Neural cell (in vitro differentiated cells): Measurements from ENCODE around the gene ABHD17B. TPM values are rescaled to one million over a fixed set of nuclear protein-coding genes. Genes with fewer than 3 reads are reported as not detected.

ENCODE experiments used
- H2AFZ ChIP-seq: fragments of 200-600, 300-800 bp; sonication (generic), shearing (Covaris generic); 2 replicates; pipeline ENCODE4 v1.6.0; 2014; ENCODE audit warnings: low read depth, mild to moderate bottlenecking, antibody characterized with exemption, low read length, moderate library complexity
- H3F3A ChIP-seq: fragments of 200-600 bp; shearing (Covaris generic); 2 replicates; pipeline ENCODE4 v1.6.1; 2016; ENCODE audit warnings: mild to moderate bottlenecking, moderate library complexity, mixed read lengths, antibody characterized with exemption, low read length; ENCODE audit not compliant: insufficient read depth, poor library complexity, severe bottlenecking
- H3K27ac ChIP-seq: fragments of 200-600, 300-800 bp; sonication (generic), shearing (Covaris generic); 2 replicates; pipeline ENCODE4 v1.5.1; 2014; ENCODE audit warnings: mild to moderate bottlenecking, low read length, moderate library complexity
- H3K27me3 ChIP-seq: fragments of 300-800, 200-600 bp; sonication (generic), shearing (Covaris generic); 2 replicates; pipeline ENCODE4 v1.6.0; 2014; ENCODE audit warnings: mild to moderate bottlenecking, low read depth, low read length, moderate library complexity; ENCODE audit not compliant: insufficient read depth
- H3K36me3 ChIP-seq: fragments of 300-800, 200-600 bp; sonication (generic), shearing (Covaris generic); 2 replicates; pipeline ENCODE4 v1.5.1; 2014; ENCODE audit warnings: mild to moderate bottlenecking, antibody characterized with exemption, low read length, moderate library complexity; ENCODE audit not compliant: insufficient read depth
- H3K4me2 ChIP-seq: fragments of 300-800, 200-600 bp; sonication (generic), shearing (Covaris generic); 2 replicates; pipeline ENCODE4 v1.6.0; 2014; ENCODE audit warnings: mild to moderate bottlenecking, low read length
- H3K4me3 ChIP-seq: fragments of 300-800, 200-600 bp; sonication (generic), shearing (Covaris generic); 2 replicates; pipeline ENCODE4 v1.5.1; 2014; ENCODE audit warnings: mild to moderate bottlenecking, low read length, moderate library complexity
- H3K79me2 ChIP-seq: fragments of 200-600 bp; shearing (Covaris generic); replicated peaks from 2 replicates; pipeline ENCODE4 v1.6.0; 2014; ENCODE audit warnings: mild to moderate bottlenecking, low read length, moderate library complexity; ENCODE audit not compliant: insufficient read depth
- H3K9ac ChIP-seq: fragments of 300-800, 200-600 bp; sonication (generic), shearing (Covaris generic); 2 replicates; pipeline ENCODE4 v1.6.1; 2016; ENCODE audit warnings: mild to moderate bottlenecking, low read length, mixed read lengths
- H3K9me2 ChIP-seq: fragments of 200-600 bp; shearing (Covaris generic); 2 replicates; pipeline ENCODE4 v1.6.1; 2016; ENCODE audit warnings: mild to moderate bottlenecking, low read length, mixed read lengths; ENCODE audit not compliant: insufficient read depth
- H3K9me3 ChIP-seq: fragments of 200-600, 300-800 bp; sonication (generic), shearing (Covaris generic); 2 replicates; pipeline ENCODE4 v1.6.1; 2016; ENCODE audit warnings: mild to moderate bottlenecking, mixed run types, low read length, moderate library complexity, mixed read lengths
- H4K20me1 ChIP-seq: fragments of 200-600 bp; shearing (Covaris generic); 2 replicates; pipeline ENCODE4 v1.6.1; 2016; ENCODE audit warnings: mild to moderate bottlenecking, mixed run types; ENCODE audit not compliant: insufficient read depth
- EP300 ChIP-seq: fragments of 450-650 bp; conservative IDR thresholded peaks from 2 replicates; pipeline ENCODE4 v1.6.1; 2014; ENCODE audit warnings: antibody characterized with exemption, mild to moderate bottlenecking, moderate library complexity; ENCODE audit not compliant: poor library complexity, severe bottlenecking
- EZH2 ChIP-seq: fragments of 200-600, 300-800 bp; shearing (Covaris generic), sonication (generic); IDR thresholded peaks from 2 replicates; pipeline ENCODE4 v1.6.1; 2014; ENCODE audit warnings: antibody characterized with exemption, low read length, borderline replicate concordance, mild to moderate bottlenecking; ENCODE audit not compliant: insufficient read depth, poor library complexity, severe bottlenecking
- MXI1 ChIP-seq: fragments of 450-650 bp; conservative IDR thresholded peaks from 2 replicates; pipeline ENCODE4 v1.6.1; 2014; ENCODE audit warnings: antibody characterized with exemption, mild to moderate bottlenecking; ENCODE audit not compliant: poor library complexity, severe bottlenecking
- POLR2AphosphoS5 ChIP-seq: IDR thresholded peaks from 2 replicates; pipeline ENCODE4 v1.6.1; 2012
- RAD21 ChIP-seq: fragments of 450-650 bp; conservative IDR thresholded peaks from 2 replicates; pipeline ENCODE4 v1.6.1; 2014; ENCODE audit warnings: antibody characterized with exemption, mild to moderate bottlenecking, moderate library complexity
- SMC3 ChIP-seq: fragments of 450-650 bp; conservative IDR thresholded peaks from 2 replicates; pipeline ENCODE4 v1.6.1; 2014; ENCODE audit warnings: antibody characterized with exemption, mild to moderate bottlenecking, moderate library complexity; ENCODE audit not compliant: poor library complexity
- TAF1 ChIP-seq: IDR thresholded peaks from 2 replicates; pipeline ENCODE4 v1.6.1; 2012; ENCODE audit warnings: low read depth
- polyA plus RNA-seq: library from polyadenylated mRNA; depleted of rRNA; stranded (reverse); fragments of >200 nt; gene quantifications from 2 replicates; pipeline ENCODE4 v1.2.3, GENCODE V29; 2014
- TF ChIP-seq, protein P1 (sequence below): IDR thresholded peaks from 2 replicates; pipeline ENCODE4 v1.6.1; 2012; ENCODE audit warnings: borderline replicate concordance
- TF ChIP-seq, protein P2 (sequence below): fragments of 450-650 bp; IDR thresholded peaks from 2 replicates; pipeline ENCODE4 v1.5.1; 2014; ENCODE audit warnings: antibody characterized with exemption, mild to moderate bottlenecking, moderate library complexity; ENCODE audit not compliant: poor library complexity, severe bottlenecking

The ABHD17B gene
- polyA plus RNA-seq, 1 donor from 2014 or later, result 53.0 TPM

DNA sequence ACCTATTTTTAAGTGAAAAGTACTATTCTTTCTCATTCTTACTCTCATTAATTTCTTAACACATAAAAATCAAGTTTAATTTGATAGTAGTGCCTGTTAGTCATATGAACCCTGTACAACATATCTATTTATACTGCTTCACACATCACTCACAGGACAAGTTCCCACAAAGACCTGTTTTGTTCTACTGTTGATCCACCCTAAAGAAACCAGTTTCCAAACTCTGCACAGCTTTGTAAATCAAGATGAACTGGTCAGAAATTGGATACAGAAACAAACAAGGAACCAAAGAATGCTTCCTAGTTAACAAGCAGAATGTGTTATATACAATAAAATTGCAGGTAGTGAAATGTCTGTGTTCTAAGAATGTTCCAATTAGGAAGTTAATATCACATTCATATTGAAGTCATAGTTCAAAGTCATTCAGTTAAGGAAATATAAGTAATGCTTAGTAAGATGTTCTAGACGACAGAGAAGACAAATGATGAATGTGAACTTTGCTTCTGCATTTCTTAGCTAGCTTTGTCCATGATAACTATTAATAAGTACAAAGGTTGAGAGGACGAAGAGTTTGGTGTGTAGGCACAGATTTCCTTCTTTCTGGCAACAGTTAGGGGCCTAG is 33.9 kb upstream of the ABHD17B start:
- no peaks in the 10 kb centered on the region for H3K9me3 ChIP-seq
- H3K27ac ChIP-seq, result no peak overlapping the region

DNA sequence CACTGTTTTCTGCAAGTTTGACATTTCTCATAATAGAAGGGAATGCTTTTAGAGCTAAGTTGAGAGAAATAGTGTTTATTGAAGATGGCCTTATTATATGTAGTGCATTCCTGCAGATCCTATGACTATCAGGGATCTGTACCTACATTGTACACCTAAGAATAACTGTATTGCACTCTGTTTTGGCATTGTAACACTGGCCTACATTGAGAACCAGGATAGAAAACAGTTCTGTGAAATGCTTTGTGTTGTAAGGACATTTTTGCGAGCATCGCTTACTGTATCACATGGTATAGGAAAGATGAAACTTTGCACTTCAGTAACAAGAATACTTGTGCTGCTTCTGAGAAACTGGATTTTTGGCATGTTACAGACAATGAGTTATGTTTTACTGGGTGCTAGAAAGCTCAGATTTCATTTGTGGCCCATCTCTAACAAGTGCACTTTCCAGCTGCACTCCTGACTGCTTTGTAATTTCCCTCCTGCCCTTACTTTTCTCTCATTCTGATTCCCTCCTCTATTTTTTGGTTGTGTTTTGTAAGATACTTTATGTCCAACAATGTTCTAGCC is 31.1 kb upstream of the ABHD17B start:
- no peaks in the 10 kb centered on the region for H3K36me3 ChIP-seq
- H3K27me3 ChIP-seq, result no peaks in the 10 kb centered on the region
- H3K27ac ChIP-seq, result no peak overlapping the region
- TF ChIP-seq, protein P1, sequence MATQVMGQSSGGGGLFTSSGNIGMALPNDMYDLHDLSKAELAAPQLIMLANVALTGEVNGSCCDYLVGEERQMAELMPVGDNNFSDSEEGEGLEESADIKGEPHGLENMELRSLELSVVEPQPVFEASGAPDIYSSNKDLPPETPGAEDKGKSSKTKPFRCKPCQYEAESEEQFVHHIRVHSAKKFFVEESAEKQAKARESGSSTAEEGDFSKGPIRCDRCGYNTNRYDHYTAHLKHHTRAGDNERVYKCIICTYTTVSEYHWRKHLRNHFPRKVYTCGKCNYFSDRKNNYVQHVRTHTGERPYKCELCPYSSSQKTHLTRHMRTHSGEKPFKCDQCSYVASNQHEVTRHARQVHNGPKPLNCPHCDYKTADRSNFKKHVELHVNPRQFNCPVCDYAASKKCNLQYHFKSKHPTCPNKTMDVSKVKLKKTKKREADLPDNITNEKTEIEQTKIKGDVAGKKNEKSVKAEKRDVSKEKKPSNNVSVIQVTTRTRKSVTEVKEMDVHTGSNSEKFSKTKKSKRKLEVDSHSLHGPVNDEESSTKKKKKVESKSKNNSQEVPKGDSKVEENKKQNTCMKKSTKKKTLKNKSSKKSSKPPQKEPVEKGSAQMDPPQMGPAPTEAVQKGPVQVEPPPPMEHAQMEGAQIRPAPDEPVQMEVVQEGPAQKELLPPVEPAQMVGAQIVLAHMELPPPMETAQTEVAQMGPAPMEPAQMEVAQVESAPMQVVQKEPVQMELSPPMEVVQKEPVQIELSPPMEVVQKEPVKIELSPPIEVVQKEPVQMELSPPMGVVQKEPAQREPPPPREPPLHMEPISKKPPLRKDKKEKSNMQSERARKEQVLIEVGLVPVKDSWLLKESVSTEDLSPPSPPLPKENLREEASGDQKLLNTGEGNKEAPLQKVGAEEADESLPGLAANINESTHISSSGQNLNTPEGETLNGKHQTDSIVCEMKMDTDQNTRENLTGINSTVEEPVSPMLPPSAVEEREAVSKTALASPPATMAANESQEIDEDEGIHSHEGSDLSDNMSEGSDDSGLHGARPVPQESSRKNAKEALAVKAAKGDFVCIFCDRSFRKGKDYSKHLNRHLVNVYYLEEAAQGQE, result no peak
- no peak for TF ChIP-seq POLR2AphosphoS5
- TF ChIP-seq RAD21, result no peak
- no peak for TF ChIP-seq SMC3
- TF ChIP-seq, protein P2, sequence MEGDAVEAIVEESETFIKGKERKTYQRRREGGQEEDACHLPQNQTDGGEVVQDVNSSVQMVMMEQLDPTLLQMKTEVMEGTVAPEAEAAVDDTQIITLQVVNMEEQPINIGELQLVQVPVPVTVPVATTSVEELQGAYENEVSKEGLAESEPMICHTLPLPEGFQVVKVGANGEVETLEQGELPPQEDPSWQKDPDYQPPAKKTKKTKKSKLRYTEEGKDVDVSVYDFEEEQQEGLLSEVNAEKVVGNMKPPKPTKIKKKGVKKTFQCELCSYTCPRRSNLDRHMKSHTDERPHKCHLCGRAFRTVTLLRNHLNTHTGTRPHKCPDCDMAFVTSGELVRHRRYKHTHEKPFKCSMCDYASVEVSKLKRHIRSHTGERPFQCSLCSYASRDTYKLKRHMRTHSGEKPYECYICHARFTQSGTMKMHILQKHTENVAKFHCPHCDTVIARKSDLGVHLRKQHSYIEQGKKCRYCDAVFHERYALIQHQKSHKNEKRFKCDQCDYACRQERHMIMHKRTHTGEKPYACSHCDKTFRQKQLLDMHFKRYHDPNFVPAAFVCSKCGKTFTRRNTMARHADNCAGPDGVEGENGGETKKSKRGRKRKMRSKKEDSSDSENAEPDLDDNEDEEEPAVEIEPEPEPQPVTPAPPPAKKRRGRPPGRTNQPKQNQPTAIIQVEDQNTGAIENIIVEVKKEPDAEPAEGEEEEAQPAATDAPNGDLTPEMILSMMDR, result no peak
- TF ChIP-seq MXI1, result no peak
- TF ChIP-seq EZH2, result no peak
- H3K9me2 ChIP-seq, result no peaks in the 10 kb centered on the region
- H3K9ac ChIP-seq, result no peak overlapping the region
- no peaks in the 10 kb centered on the region for H4K20me1 ChIP-seq
- no peak overlapping the region for H3K4me2 ChIP-seq
- no peak overlapping the region for H2AFZ ChIP-seq
- H3F3A ChIP-seq, result no peaks in the 10 kb centered on the region
- no peaks in the 10 kb centered on the region for H3K79me2 ChIP-seq
- H3K9me3 ChIP-seq, result no peaks in the 10 kb centered on the region
- H3K4me3 ChIP-seq, result no peak overlapping the region

More for the DNA sequence above, 33.9 kb upstream of the ABHD17B start:
- no peak for TF ChIP-seq MXI1
- TF ChIP-seq TAF1, result no peak
- TF ChIP-seq EP300, result no peak
- TF ChIP-seq, protein P2, result no peak
- TF ChIP-seq EZH2, result no peak
- no peak for TF ChIP-seq RAD21
- no peak for TF ChIP-seq SMC3
- TF ChIP-seq POLR2AphosphoS5, result no peak
- TF ChIP-seq, protein P1, result no peak
- Histone ChIP-seq H3K79me2 (no peaks in the 10 kb centered on the region), H3F3A (no peaks in the 10 kb centered on the region), H3K4me3 (no peak overlapping the region), H3K36me3 (peaks cover 5% of the 10 kb centered on the region), H3K9me2 (no peaks in the 10 kb centered on the region), H3K27me3 (no peaks in the 10 kb centered on the region), H3K9ac (no peak overlapping the region), H2AFZ (no peak overlapping the region), H3K4me2 (no peak overlapping the region), H4K20me1 (no peaks in the 10 kb centered on the region)
